ENCODE data around the gene GLT6D1. TPM values are rescaled to one million over a fixed set of nuclear protein-coding genes. Genes with fewer than 3 reads are reported as not detected.

Gene GLT6D1
- total and polyA plus RNA-seq, 2 of the 13 experiments (the other 11 are each of a cell fraction or from before 2014, with no cell fraction given): not detected

DNA sequence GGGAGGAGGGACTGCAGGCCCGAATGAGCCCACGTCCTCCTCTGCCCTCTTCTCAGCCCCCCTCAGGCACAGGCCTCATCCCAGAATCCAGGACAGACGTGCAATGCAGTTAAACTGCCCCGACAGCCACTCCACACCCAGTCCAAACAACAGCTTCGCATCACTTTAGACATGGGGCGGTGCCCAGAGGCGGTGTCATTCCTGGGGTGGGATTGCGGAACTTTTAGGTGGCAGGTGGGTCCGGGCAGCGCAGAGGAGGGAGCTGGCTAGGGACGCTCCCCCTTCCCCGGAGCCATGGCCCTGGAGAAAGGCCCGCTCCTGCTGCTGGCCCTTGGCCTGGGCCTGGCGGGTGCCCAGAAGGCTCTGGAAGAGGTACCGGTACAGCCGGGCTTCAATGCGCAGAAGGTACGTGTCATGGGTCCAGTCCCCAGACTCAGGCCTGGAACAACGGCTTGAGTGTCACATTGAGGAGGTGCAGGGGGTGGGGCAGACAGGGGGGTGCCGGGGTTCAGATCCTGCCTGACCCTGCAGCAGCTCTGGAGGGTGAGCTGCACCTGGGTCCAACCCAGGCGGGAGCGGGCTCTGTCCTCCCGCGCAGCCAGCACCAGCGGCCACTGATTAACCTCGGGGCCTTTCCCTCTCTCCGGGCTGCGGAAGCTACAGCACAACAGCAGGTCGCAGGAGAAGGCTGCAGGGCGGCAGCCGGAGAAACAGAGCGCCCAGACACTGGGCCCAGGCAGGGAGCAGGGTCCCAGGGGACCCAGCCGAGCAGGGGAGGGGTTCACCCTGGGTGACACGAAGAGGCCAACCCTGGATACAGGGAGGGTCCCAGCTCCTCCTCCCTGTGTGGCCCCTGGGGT is 25.2 kb downstream of the GLT6D1 start:
- Histone ChIP-seq H3K4me3 (replicated peaks in 1 of 3; ENCODE audit: insufficient read depth in 1 of 3, low read depth in 2 of 3, low read length in 3 of 3) (no peak overlapping the region), H2AFZ (ENCODE audit: low read length) (no peak overlapping the region), H3K4me2 (ENCODE audit: low read depth, low read length) (no peak overlapping the region), H3K9me3 (ENCODE audit: low read length) (no peaks in the 10 kb centered on the region), H3K27ac (ENCODE audit: extremely low read length, insufficient read depth, low read length) (no peak overlapping the region), H3K9ac (ENCODE audit: insufficient read depth, low read depth, low read length) (no peak overlapping the region), H3K79me2 (ENCODE audit: insufficient read depth, low read length) (no peaks in the 10 kb centered on the region), H3K4me1 (ENCODE audit: insufficient read depth, low read length) (no peaks in the 10 kb centered on the region), H3K36me3 (replicated peaks in 1 of 2; ENCODE audit: control insufficient read depth in 1 of 2, insufficient read depth in 2 of 2, low read length in 2 of 2) (no peaks in the 10 kb centered on the region), H4K20me1 (ENCODE audit: insufficient read depth, low read length) (no peaks in the 10 kb centered on the region), H3K27me3 (ENCODE audit: control insufficient read depth in 1 of 2, insufficient read depth in 2 of 2, low read length in 2 of 2) (peaks cover 30 to 77% of the 10 kb centered on the region in 2 experiments)
- no TSS peak for BruUV-seq (replicated peaks)
- in situ Hi-C loops (cut with HindIII; ENCODE audit: extremely low pct_ligation_motif_present, low pct_unique_long_range_greater_than_20kb) (no loop called here), intact Hi-C loops (cut with micrococcal nuclease; ENCODE audit: unreplicated experiment) (no loop called here)
- ChIA-PET POLR2A (no interaction called here), CTCF (ENCODE audit: low intra/inter-chr PET ratio, low total read pairs) (no interaction called here)
- ATAC-seq (peak; percentile 30), FAIRE-seq (no peak), DNase-seq (ENCODE audit: low spot score) (no peak)
- WGBS (ENCODE audit: low lambda C conversion rate): no CpG with 5 or more reads among the region's 34 CpGs
- TF ChIP-seq, protein P1, sequence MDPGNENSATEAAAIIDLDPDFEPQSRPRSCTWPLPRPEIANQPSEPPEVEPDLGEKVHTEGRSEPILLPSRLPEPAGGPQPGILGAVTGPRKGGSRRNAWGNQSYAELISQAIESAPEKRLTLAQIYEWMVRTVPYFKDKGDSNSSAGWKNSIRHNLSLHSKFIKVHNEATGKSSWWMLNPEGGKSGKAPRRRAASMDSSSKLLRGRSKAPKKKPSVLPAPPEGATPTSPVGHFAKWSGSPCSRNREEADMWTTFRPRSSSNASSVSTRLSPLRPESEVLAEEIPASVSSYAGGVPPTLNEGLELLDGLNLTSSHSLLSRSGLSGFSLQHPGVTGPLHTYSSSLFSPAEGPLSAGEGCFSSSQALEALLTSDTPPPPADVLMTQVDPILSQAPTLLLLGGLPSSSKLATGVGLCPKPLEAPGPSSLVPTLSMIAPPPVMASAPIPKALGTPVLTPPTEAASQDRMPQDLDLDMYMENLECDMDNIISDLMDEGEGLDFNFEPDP (CRISPR knock-in tag; conservative IDR thresholded peaks at IDR 0.05): no peak
- TF ChIP-seq MYC (CRISPR knock-in tag; IDR thresholded peaks at IDR 0.05; ENCODE audit: borderline replicate concordance) (no peak), MIER3 (CRISPR knock-in tag; IDR thresholded peaks at IDR 0.05; ENCODE audit: borderline replicate concordance) (no peak), KMT2B (CRISPR knock-in tag; IDR thresholded peaks at IDR 0.05) (no peak), ZNF530 (CRISPR knock-in tag; IDR thresholded peaks at IDR 0.05; ENCODE audit: low read depth) (no peak), FOXA3 (CRISPR knock-in tag; IDR thresholded peaks at IDR 0.05) (no peak), NFATC3 (CRISPR knock-in tag; IDR thresholded peaks at IDR 0.05) (no peak), SUZ12 (IDR thresholded peaks at IDR 0.05; ENCODE audit: low read depth, low read length) (no peak), ZNF138 (CRISPR knock-in tag; IDR thresholded peaks at IDR 0.05; ENCODE audit: low read depth) (no peak)
- TF ChIP-seq, protein P2, sequence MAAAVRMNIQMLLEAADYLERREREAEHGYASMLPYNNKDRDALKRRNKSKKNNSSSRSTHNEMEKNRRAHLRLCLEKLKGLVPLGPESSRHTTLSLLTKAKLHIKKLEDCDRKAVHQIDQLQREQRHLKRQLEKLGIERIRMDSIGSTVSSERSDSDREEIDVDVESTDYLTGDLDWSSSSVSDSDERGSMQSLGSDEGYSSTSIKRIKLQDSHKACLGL (CRISPR knock-in tag; IDR thresholded peaks at IDR 0.05): no peak
- TF ChIP-seq, protein P3, sequence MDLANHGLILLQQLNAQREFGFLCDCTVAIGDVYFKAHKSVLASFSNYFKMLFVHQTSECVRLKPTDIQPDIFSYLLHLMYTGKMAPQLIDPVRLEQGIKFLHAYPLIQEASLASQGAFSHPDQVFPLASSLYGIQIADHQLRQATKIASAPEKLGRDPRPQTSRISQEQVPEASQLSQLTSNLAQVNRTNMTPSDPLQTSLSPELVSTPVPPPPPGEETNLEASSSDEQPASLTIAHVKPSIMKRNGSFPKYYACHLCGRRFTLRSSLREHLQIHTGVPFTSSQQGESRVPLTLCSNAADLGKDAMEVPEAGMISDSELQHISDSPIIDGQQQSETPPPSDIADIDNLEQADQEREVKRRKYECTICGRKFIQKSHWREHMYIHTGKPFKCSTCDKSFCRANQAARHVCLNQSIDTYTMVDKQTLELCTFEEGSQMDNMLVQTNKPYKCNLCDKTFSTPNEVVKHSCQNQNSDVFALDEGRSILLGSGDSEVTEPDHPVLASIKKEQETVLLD (CRISPR knock-in tag; IDR thresholded peaks at IDR 0.05; ENCODE audit: low read depth): no peak
- TF ChIP-seq, protein P4, sequence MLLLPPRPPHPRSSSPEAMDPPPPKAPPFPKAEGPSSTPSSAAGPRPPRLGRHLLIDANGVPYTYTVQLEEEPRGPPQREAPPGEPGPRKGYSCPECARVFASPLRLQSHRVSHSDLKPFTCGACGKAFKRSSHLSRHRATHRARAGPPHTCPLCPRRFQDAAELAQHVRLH (CRISPR knock-in tag; IDR thresholded peaks at IDR 0.05; ENCODE audit: borderline replicate concordance, low read depth): no peak
- TF ChIP-seq, protein P5, sequence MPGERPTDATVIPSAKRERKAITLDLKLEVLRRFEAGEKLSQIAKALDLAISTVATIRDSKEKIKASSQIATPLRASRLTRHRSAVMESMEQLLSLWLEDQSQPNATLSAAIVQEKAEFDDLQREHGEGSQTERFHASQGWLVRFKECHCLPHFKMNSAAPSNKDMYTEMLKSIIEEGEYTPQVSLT (CRISPR knock-in tag; IDR thresholded peaks at IDR 0.05; ENCODE audit: borderline replicate concordance, low read depth): no peak
